Choroid plexus epithelial cell (primary cell): ENCODE results near the gene GLYR1.
A peak's percentile ranks its signal among the peaks of the same experiment; 100 is the strongest.
"Not testable (repeated sequence)": the region's sequence is repeated elsewhere in the genome, so short reads cannot be mapped to it uniquely, and the experiment has no call there.

Source experiments
- DNase-seq: peaks from one replicate; pipeline ENCODE4 v3.0.0-alpha.2; 2010; ENCODE audit warnings: low read depth
- H3K4me3 ChIP-seq: 2 replicates; pipeline ENCODE4 v1.5.1; 2011; ENCODE audit warnings: low read depth, mild to moderate bottlenecking, control low read depth, low read length, moderate library complexity
- CTCF ChIP-seq: conservative IDR thresholded peaks from 2 replicates; pipeline ENCODE4 v1.5.1; 2011; ENCODE audit warnings: low read depth, mild to moderate bottlenecking, control low read depth, inconsistent platforms, low read length, moderate library complexity

The GLYR1 gene

GRCh38 chr16:4846901-4847773 is at the start of gene GLYR1, which contains the start of gene UBN1:
Gene GLYR1, minus strand, starts transcription at chr16:4847288. Its CDS starts 23 bp downstream, at chr16:4847265.
Gene UBN1, plus strand, starts transcription at chr16:4847481. Its CDS starts 5,437 bp downstream, at chr16:4852918.
- no peak for TF ChIP-seq CTCF
- peak; percentile 98 for DNase-seq
- H3K4me3 ChIP-seq, result peak within 1 kb of the TSS; percentile 94

GRCh38 chr16:4896761-4897160 is 49.7 kb upstream of the GLYR1 start:
- H3K4me3 ChIP-seq, DNase-seq: not testable (repeated sequence)

- H3K4me3 ChIP-seq, result no peak overlapping the region
- no peak for DNase-seq
- no peak for TF ChIP-seq CTCF
Observed at GRCh38 chr16:4895366-4895765, 48.3 kb upstream of the GLYR1 start.

- H3K4me3 ChIP-seq, result no peak overlapping the region
- DNase-seq, result no peak
- no peak for TF ChIP-seq CTCF
Observed at GRCh38 chr16:4894276-4895150, 47.4 kb upstream of the GLYR1 start.

GRCh38 chr16:4893103-4893862 is 46.2 kb upstream of the GLYR1 start:
- no peak for DNase-seq
- TF ChIP-seq CTCF, result no peak
- H3K4me3 ChIP-seq, result no peak overlapping the region

GRCh38 chr16:4892361-4893102 is 45.4 kb upstream of the GLYR1 start:
- peak; percentile 60 for DNase-seq

More at GRCh38 chr16:4892361-4893102, 45.4 kb upstream of the GLYR1 start:
- H3K4me3 ChIP-seq, result no peak overlapping the region
- no peak for TF ChIP-seq CTCF
